ENCODE results near the gene UTY. TPM values are rescaled to one million over a fixed set of nuclear protein-coding genes. Genes with fewer than 3 reads are reported as not detected.
A peak's percentile ranks its signal among the peaks of the same experiment; 100 is the strongest.

The UTY gene
- total RNA-seq: 10 to 100 TPM in 2 of 3 donors, not detected in 1; 32.5 to 35.4 TPM
- long read RNA-seq, donor 1, full-length matches to known transcripts: 2 of 12 reads
- long read RNA-seq, donor 1, partial matches to known transcripts: 4 of 12 reads
- long read RNA-seq, donor 1, other reads (novel, unspliced or antisense): 6 of 12 reads
- long read RNA-seq, donor 2: 0 reads

DNA sequence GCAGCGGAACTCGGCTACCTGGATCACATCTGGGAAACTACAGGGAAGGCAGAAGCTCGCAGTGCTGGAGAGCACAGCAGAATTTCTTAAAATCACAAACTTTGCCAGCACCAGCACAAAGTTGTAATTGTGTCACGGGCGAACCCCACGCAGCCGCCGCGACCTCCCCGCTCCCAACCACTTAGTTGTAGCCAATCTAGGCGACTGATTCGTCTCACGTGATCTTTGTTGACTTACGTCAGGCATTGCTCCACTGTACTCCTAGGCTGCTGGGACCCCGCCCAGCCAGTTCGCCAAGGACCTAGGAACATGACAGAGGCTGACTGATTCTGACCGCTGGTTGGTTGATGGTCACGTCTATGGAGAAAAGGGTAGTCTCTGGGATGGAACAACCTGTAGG, at the start of gene UTY:
Gene UTY (minus strand): TSS at position 206 of the 400 bp plus-strand sequence. CDS start 368 bp downstream, outside the sequence.
- DNase-seq: peak in 2 of 3 donors; percentile 82 to 91

DNA sequence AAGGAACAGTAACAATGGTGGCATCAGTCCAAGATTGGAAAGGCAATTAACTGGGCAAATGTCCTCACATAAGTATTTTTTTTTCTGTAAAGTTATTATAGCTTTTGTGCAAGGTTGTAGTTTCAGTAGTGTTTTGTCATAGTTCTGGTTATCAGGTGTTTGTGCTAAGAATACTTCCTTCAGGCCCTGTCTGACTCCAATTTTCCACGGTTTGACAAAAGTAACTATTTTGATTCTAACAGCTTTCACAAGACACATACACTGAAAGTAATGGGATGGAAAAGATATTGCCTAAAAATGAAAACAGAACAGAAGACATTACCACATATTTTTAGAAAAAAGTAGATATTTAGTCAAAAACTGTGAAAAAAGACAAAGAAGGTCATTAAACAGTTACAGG, 40.6 kb upstream of the UTY start:
- intact Hi-C loops (cut with DNase I, micrococcal nuclease): no loop called here
- ATAC-seq: no peak
- Histone ChIP-seq H3K4me3 (no peak overlapping the region), H3K36me3 (ENCODE audit: low read depth) (no peaks in the 10 kb centered on the region), H3K9me3 (no peaks in the 10 kb centered on the region), H3K4me1 (ENCODE audit: low read depth) (no peaks in the 10 kb centered on the region)
- no peak for DNase-seq
- TF ChIP-seq, protein P1, sequence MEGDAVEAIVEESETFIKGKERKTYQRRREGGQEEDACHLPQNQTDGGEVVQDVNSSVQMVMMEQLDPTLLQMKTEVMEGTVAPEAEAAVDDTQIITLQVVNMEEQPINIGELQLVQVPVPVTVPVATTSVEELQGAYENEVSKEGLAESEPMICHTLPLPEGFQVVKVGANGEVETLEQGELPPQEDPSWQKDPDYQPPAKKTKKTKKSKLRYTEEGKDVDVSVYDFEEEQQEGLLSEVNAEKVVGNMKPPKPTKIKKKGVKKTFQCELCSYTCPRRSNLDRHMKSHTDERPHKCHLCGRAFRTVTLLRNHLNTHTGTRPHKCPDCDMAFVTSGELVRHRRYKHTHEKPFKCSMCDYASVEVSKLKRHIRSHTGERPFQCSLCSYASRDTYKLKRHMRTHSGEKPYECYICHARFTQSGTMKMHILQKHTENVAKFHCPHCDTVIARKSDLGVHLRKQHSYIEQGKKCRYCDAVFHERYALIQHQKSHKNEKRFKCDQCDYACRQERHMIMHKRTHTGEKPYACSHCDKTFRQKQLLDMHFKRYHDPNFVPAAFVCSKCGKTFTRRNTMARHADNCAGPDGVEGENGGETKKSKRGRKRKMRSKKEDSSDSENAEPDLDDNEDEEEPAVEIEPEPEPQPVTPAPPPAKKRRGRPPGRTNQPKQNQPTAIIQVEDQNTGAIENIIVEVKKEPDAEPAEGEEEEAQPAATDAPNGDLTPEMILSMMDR (IDR thresholded peaks at IDR 0.05): no peak

More for the DNA sequence above, at the start of gene UTY:
- H3K36me3 ChIP-seq (ENCODE audit: low read depth): no peaks in the 10 kb centered on the region
- intact Hi-C loops (cut with DNase I, micrococcal nuclease): no loop called here
- H3K4me3 ChIP-seq: peak within 1 kb of the TSS; percentile 51
- ATAC-seq: no peak
- TF ChIP-seq, protein P1 (IDR thresholded peaks at IDR 0.05): no peak
- H3K9me3 ChIP-seq: no peaks in the 10 kb centered on the region
- H3K4me1 ChIP-seq (ENCODE audit: low read depth): peaks cover 3% of the 10 kb centered on the region

DNA sequence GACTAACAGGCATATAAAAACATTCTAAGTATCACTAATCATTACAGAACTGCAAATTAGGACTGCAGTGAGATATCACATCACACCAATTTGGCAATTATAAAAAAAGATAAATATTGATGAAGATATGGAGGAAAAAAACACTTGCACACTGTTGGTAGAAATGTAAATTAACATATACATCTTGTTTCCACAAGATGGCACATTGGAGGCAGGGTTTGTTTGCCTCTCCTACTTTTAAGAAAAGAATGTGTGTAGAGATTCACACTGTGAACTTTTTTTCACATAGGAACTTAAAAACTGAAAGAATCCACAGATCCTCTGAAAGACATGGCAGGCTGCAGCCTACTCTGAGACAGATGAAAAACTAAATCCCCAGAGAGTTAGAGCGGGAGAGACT, 21.4 kb upstream of the UTY start:
- TF ChIP-seq, protein P1 (IDR thresholded peaks at IDR 0.05): no peak

DNA sequence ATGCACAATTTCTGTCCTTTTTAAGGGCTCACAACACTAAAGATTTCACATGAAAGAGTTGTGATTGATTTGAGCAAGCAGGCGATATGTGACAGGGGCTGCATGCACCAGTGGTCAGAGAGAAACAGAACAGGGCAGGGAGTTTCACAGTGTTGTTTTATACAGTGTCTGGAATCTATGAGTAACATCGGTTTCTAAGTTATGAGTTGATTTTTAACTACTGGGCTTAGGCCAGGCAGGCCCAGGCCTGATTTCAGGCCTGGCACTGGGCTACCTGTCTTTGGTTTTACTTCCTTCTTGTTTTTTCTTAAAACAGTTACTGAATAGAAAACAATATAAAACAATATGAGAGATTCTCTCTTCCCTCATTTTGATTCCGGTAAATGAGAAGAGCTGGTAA, 13.9 kb upstream of the UTY start:
- Histone ChIP-seq H3K9me3 (no peaks in the 10 kb centered on the region), H3K4me3 (no peak overlapping the region), H3K36me3 (ENCODE audit: low read depth) (no peaks in the 10 kb centered on the region), H3K4me1 (ENCODE audit: low read depth) (no peaks in the 10 kb centered on the region)
- TF ChIP-seq, protein P1 (IDR thresholded peaks at IDR 0.05): no peak
- DNase-seq (no peak), ATAC-seq (no peak)
- intact Hi-C loops (cut with DNase I, micrococcal nuclease): no loop called here

More for the DNA sequence above, 21.4 kb upstream of the UTY start:
- no peaks in the 10 kb centered on the region for H3K9me3 ChIP-seq
- DNase-seq (no peak), ATAC-seq (no peak)
- no peaks in the 10 kb centered on the region for H3K4me1 ChIP-seq (ENCODE audit: low read depth)
- intact Hi-C loops (cut with DNase I, micrococcal nuclease): no loop called here
- no peak overlapping the region for H3K4me3 ChIP-seq
- no peaks in the 10 kb centered on the region for H3K36me3 ChIP-seq (ENCODE audit: low read depth)

DNA sequence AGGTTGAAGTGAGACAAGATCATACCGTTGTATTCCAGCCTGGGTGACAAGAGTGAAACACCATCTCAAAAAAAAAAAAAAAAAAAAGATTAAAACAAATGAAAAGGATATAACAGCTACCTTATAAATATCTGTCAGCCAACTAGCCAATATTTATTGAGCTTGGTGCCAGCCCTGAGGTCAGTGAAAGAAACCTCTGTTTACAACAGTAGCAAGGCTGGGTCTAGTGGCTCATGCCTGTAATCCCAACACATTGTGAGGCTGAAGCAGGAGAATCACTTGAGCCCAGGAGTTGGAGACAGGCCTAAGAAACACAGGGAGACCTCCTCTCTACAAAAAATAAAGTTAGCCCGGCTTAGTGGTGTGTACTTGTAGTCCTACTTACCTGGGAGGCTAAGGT, 12.6 kb upstream of the UTY start:
- Histone ChIP-seq H3K4me1 (ENCODE audit: low read depth) (no peaks in the 10 kb centered on the region), H3K9me3 (no peaks in the 10 kb centered on the region), H3K4me3 (no peak overlapping the region), H3K36me3 (ENCODE audit: low read depth) (no peaks in the 10 kb centered on the region)
- DNase-seq (no peak), ATAC-seq (no peak)
- intact Hi-C loops (cut with DNase I, micrococcal nuclease): no loop called here
- TF ChIP-seq, protein P1 (IDR thresholded peaks at IDR 0.05): no peak

DNA sequence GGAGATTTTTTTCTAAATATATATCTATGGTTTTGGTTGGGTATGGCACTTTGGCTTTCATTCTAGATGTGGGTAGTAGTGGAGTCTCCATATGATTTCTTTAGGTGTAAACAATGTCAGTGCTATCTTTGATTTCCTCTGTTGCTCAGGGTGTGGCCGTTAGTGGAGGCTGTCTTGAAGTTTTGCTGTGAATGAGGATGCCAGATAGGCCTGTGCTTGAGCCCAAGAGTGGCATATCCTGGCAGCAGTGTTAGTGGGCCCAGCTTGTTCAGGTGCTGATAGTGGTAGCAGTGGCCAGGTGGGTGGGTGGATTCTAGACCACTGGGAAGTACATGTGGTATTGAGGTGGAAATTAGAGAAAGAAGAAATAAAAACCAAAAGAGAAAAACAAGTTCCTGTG, 8.9 kb upstream of the UTY start:
- intact Hi-C loops (cut with DNase I, micrococcal nuclease): no loop called here
- DNase-seq (no peak), ATAC-seq (no peak)
- no peaks in the 10 kb centered on the region for H3K9me3 ChIP-seq
- H3K36me3 ChIP-seq (ENCODE audit: low read depth): no peaks in the 10 kb centered on the region
- H3K4me3 ChIP-seq: no peak overlapping the region
- TF ChIP-seq, protein P1 (IDR thresholded peaks at IDR 0.05): no peak
- no peaks in the 10 kb centered on the region for H3K4me1 ChIP-seq (ENCODE audit: low read depth)

All from mucosa of descending colon (tissue), 3 donors.